ENCODE results near the gene LYRM4.

DNA sequence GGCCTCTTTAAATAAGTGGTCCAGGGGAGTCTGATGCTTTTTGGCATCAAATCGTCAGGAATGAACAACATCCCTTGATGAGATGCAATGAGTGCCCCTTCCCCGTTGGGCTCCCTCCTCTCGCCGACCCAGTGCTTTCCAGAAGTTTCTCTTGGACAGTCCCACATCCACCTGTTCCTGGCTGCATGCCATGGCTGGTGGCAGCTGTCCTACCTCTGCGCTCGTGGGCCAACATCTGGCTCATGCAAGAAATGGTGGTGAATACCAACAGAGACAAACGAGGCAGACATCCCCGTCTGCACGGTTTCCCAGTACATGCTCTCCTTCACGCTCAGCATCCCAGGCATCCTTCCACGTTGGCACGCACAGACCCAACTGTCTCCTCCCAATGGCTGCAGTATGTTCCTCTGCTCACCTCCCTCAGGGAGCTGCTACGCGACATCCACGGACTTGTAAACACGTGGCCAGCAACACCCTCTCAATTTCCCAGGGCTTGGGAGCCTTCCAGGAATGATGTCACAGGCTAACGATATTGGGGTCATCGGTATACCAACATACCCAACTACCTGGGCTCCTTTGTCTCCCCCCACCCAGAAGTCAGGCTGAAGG is 138.1 kb downstream of the LYRM4 start:
- TF ChIP-seq, protein P1, sequence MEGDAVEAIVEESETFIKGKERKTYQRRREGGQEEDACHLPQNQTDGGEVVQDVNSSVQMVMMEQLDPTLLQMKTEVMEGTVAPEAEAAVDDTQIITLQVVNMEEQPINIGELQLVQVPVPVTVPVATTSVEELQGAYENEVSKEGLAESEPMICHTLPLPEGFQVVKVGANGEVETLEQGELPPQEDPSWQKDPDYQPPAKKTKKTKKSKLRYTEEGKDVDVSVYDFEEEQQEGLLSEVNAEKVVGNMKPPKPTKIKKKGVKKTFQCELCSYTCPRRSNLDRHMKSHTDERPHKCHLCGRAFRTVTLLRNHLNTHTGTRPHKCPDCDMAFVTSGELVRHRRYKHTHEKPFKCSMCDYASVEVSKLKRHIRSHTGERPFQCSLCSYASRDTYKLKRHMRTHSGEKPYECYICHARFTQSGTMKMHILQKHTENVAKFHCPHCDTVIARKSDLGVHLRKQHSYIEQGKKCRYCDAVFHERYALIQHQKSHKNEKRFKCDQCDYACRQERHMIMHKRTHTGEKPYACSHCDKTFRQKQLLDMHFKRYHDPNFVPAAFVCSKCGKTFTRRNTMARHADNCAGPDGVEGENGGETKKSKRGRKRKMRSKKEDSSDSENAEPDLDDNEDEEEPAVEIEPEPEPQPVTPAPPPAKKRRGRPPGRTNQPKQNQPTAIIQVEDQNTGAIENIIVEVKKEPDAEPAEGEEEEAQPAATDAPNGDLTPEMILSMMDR (IDR thresholded peaks at IDR 0.05; ENCODE audit: low read depth, low read length), result no peak
- no peak for TF ChIP-seq EZH2phosphoT487 (IDR thresholded peaks at IDR 0.05; ENCODE audit: low read depth)
